Vagina (tissue), 2 donors: ENCODE results near the gene YWHAB. TPM values are rescaled to one million over a fixed set of nuclear protein-coding genes. Genes with fewer than 3 reads are reported as not detected.
A peak's percentile ranks its signal among the peaks of the same experiment; 100 is the strongest.

Experiments used
- DNase-seq, 2 donors: peaks; one replicate each; pipeline ENCODE4 v3.0.0-alpha.2; 2017; ENCODE audit errors: extremely low spot score in 2 of 2
- H3K27ac ChIP-seq: fragments of 200-600 bp; sonication (generic); one replicate; pipeline ENCODE4 v1.5.1; 2019
- H3K27me3 ChIP-seq: fragments of 200-600 bp; sonication (generic); one replicate; pipeline ENCODE4 v1.5.1; 2019
- H3K36me3 ChIP-seq, 2 donors: fragments of 200-600 bp; sonication (generic); one replicate each; pipeline ENCODE4 v1.5.1; 2017 to 2019
- H3K4me1 ChIP-seq: fragments of 200-600 bp; sonication (generic); one replicate; pipeline ENCODE4 v1.5.1; 2019
- H3K4me3 ChIP-seq, 2 donors: fragments of 200-600 bp; sonication (generic); 1 replicate in 1 of 2; 2 replicates in 1 of 2; pipeline ENCODE4 v1.5.1; 2016 to 2019
- H3K9me3 ChIP-seq: fragments of 200-600 bp; sonication (generic); one replicate; pipeline ENCODE4 v1.5.1; 2019
- POLR2A ChIP-seq, 2 donors: fragments of 450-650 bp; IDR thresholded peaks; one replicate each; pipeline ENCODE4 v1.6.1; 2017; ENCODE audit warnings: antibody characterized with exemption in 2 of 2, mild to moderate bottlenecking in 2 of 2, moderate library complexity in 2 of 2
- POLR2AphosphoS5 ChIP-seq, 2 donors: sonication (generic); formaldehyde crosslinking; IDR thresholded peaks; one replicate each; pipeline ENCODE4 v1.9.0; 2017; ENCODE audit warnings: antibody characterized with exemption in 2 of 2, mild to moderate bottlenecking in 2 of 2, low read depth in 1 of 2; ENCODE audit not compliant: insufficient read depth in 1 of 2
- intact Hi-C: fragments of 100-400 bp; cut with DNase I; formaldehyde crosslinking; loops from one replicate; pipeline ENCODE4 v1.15.1; 2023
- total RNA-seq: library from RNA; depleted of rRNA; stranded (reverse); fragments of >200 nt; gene quantifications from one replicate; pipeline ENCODE4 v1.2.3, GENCODE V29; 2016
- TF ChIP-seq, protein P1 (sequence below), 3 experiments: fragments of 450-650 bp in 2 of 3; fragments of 200-600 bp in 1 of 3; sonication (generic) in 1 of 3; IDR thresholded peaks; one replicate each; pipeline ENCODE4 v1.5.1; 2017 to 2019; ENCODE audit warnings: antibody characterized with exemption in 3 of 3, mild to moderate bottlenecking in 2 of 3, moderate library complexity in 2 of 3

Gene YWHAB
- 87.4 TPM for total RNA-seq

DNA sequence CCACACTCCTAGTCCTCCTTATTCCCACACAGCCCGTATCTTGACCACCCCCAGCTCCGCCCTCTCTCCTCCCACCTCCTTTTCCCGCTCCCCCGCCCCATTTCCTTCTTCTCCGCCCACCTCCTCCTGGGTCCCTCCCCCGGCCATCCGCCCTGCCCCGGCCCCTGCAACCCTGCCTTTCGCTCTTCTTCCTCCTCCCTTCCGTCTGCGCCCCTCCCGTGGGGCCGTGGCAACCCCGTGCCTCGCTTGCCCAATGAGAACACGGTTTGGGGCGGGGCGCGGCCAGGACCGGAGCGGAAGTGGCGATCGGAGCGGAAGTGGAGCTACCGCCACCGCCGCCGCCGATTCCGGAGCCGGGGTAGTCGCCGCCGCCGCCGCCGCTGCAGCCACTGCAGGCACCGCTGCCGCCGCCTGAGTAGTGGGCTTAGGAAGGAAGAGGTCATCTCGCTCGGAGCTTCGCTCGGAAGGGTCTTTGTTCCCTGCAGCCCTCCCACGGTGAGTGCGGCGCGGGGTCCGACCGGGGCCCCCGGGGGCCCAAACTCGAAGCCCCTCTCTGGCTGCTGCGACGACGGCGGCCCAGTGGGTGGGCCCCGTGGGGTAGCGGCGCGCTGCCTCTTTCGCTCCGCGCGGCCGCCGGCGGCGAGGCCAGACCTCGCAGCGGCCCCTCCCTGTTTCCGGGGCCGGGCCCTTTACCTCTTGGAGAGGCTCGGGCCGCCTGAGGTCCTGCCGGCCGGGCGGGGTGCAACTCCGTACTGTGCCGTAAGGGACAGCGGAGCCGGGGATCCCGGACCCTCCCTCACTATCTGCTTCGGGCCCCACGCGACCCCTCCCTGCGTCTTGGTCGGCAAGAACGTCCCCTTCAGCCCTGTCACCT lies at the start of gene YWHAB:
Gene YWHAB (plus strand): TSS at position 314 of the 874 bp plus-strand sequence. CDS start 15,829 bp downstream, outside the sequence.
- peaks cover 42% of the 10 kb centered on the region for H3K4me1 ChIP-seq
- H3K27me3 ChIP-seq = no peaks in the 10 kb centered on the region
- peak within 1 kb of the TSS; percentile 95 to 99 for H3K4me3 ChIP-seq
- TF ChIP-seq POLR2AphosphoS5 (IDR thresholded peaks at IDR 0.05; ENCODE audit: insufficient read depth in 1 of 2, low read depth in 1 of 2) (peak; percentile 85 to 88), POLR2A (IDR thresholded peaks at IDR 0.05) (peak in 1 of 2 donors; percentile 67)
- TF ChIP-seq, protein P1, sequence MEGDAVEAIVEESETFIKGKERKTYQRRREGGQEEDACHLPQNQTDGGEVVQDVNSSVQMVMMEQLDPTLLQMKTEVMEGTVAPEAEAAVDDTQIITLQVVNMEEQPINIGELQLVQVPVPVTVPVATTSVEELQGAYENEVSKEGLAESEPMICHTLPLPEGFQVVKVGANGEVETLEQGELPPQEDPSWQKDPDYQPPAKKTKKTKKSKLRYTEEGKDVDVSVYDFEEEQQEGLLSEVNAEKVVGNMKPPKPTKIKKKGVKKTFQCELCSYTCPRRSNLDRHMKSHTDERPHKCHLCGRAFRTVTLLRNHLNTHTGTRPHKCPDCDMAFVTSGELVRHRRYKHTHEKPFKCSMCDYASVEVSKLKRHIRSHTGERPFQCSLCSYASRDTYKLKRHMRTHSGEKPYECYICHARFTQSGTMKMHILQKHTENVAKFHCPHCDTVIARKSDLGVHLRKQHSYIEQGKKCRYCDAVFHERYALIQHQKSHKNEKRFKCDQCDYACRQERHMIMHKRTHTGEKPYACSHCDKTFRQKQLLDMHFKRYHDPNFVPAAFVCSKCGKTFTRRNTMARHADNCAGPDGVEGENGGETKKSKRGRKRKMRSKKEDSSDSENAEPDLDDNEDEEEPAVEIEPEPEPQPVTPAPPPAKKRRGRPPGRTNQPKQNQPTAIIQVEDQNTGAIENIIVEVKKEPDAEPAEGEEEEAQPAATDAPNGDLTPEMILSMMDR (IDR thresholded peaks at IDR 0.05) = peak in 1 of 3 experiments; percentile 3
- H3K36me3 ChIP-seq = no peaks in the 10 kb centered on the region
- DNase-seq = peak in 1 of 2 donors; percentile 98
- intact Hi-C loops = no loop called here
- H3K9me3 ChIP-seq = no peaks in the 10 kb centered on the region
- peak within 1 kb of the TSS; percentile 89 for H3K27ac ChIP-seq

DNA sequence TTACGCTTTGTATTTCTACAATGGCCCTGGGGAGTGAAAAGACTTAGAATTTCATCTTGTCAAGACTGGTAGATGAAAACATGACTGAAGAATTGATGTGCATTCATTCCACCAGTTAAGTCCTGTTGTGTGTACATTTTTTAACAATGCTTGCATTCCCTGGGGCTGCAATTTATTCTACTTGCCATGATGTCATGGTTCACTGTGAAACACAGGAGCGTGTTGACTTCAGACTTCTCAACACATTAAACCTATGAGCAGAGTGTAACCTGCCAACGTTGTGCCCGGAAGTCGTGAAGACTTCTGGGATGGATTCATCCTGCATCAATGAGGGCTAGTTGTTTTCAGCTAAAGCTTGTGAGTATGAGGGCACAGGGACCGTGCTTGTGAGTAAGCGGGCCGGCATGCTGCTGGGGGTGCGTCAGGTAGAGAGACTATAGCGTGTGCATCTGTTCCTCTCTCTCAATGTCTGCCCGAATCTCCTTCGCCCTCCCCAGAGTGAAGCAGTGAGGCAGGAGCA lies 48.8 kb upstream of the YWHAB start:
- Histone ChIP-seq H3K4me3 (no peak overlapping the region), H3K9me3 (no peaks in the 10 kb centered on the region), H3K4me1 (no peaks in the 10 kb centered on the region), H3K27me3 (no peaks in the 10 kb centered on the region), H3K36me3 (no peaks in the 10 kb centered on the region), H3K27ac (no peak overlapping the region)
- intact Hi-C loops = no loop called here
- no peak for TF ChIP-seq POLR2AphosphoS5 (IDR thresholded peaks at IDR 0.05; ENCODE audit: insufficient read depth in 1 of 2, low read depth in 1 of 2)
- TF ChIP-seq, protein P1 (IDR thresholded peaks at IDR 0.05) = no peak
- TF ChIP-seq POLR2A (IDR thresholded peaks at IDR 0.05) = no peak
- peak in 1 of 2 donors; percentile 52 for DNase-seq

- H3K27ac ChIP-seq = no peak overlapping the region
- H3K36me3 ChIP-seq = no peaks in the 10 kb centered on the region
- no peaks in the 10 kb centered on the region for H3K4me1 ChIP-seq
- DNase-seq = peak in 1 of 2 donors; percentile 37
- H3K27me3 ChIP-seq = no peaks in the 10 kb centered on the region
- TF ChIP-seq POLR2AphosphoS5 (IDR thresholded peaks at IDR 0.05; ENCODE audit: insufficient read depth in 1 of 2, low read depth in 1 of 2) (no peak), POLR2A (IDR thresholded peaks at IDR 0.05) (no peak)
- TF ChIP-seq, protein P1 (IDR thresholded peaks at IDR 0.05) = no peak
- no peaks in the 10 kb centered on the region for H3K9me3 ChIP-seq
- no peak overlapping the region for H3K4me3 ChIP-seq
- intact Hi-C loops = no loop called here
These were observed 47.6 kb upstream of the YWHAB start for GRCh38 chr20:44837946-44838345.

GRCh38 chr20:44838521-44838920 lies 47.0 kb upstream of the YWHAB start:
- Histone ChIP-seq H3K36me3 (no peaks in the 10 kb centered on the region), H3K27ac (no peak overlapping the region), H3K9me3 (no peaks in the 10 kb centered on the region), H3K4me1 (no peaks in the 10 kb centered on the region), H3K27me3 (no peaks in the 10 kb centered on the region), H3K4me3 (no peak overlapping the region)
- TF ChIP-seq POLR2AphosphoS5 (IDR thresholded peaks at IDR 0.05; ENCODE audit: insufficient read depth in 1 of 2, low read depth in 1 of 2) (no peak), POLR2A (IDR thresholded peaks at IDR 0.05) (no peak)
- TF ChIP-seq, protein P1 (IDR thresholded peaks at IDR 0.05) = no peak
- DNase-seq = no peak
- intact Hi-C loops = no loop called here

DNA sequence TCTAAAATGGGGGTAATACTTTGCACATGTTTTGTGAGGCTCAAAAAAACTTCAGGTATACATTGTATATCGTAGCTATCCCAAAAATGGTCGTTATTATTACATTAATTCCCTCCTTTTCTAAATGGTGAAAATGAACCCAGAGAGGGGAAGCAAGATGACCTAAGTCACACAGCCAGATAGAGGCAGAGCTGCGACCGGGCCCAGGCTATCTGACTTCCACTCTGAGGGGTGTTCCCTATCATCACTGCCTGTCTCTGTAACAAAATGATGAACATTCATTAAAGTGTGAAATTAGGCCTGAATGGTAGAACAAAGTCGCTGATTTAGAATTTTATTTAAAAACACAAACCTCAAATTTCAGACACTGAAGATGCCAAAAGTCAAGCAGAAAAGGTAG lies 46.0 kb upstream of the YWHAB start:
- no peaks in the 10 kb centered on the region for H3K27me3 ChIP-seq
- H3K9me3 ChIP-seq = no peaks in the 10 kb centered on the region
- H3K4me3 ChIP-seq = no peak overlapping the region
- H3K36me3 ChIP-seq = no peaks in the 10 kb centered on the region
- H3K27ac ChIP-seq = no peak overlapping the region
- intact Hi-C loops = no loop called here
- TF ChIP-seq POLR2AphosphoS5 (IDR thresholded peaks at IDR 0.05; ENCODE audit: insufficient read depth in 1 of 2, low read depth in 1 of 2) (no peak), POLR2A (IDR thresholded peaks at IDR 0.05) (no peak)
- TF ChIP-seq, protein P1 (IDR thresholded peaks at IDR 0.05) = no peak
- DNase-seq = no peak
- H3K4me1 ChIP-seq = no peaks in the 10 kb centered on the region
